A549 (cell line): ENCODE measurements around the gene DNASE1L1. TPM values are rescaled to one million over a fixed set of nuclear protein-coding genes. Genes with fewer than 3 reads are reported as not detected.

Source experiments
- ATAC-seq, 2 experiments: fragments of 200-7000 bp in 1 of 2; fragments of >200 bp in 1 of 2; cut with Nextera tagmentation in 1 of 2; cut with Tn5 transposase in 1 of 2; 3 replicates each; pipeline versions ENCODE4 v1.8.0 to v1.9.1; 2018 to 2020; ENCODE audit warnings: mild to moderate bottlenecking in 1 of 2, moderate library complexity in 1 of 2
- CTCF ChIA-PET: fragments of 300-600 bp; sonication (Branson Sonifier 250); formaldehyde crosslinking; extraction: SDS; loops from one replicate; lab custom pipeline; 2021; ENCODE audit warnings: antibody characterized with exemption, inconsistent platforms; lab: Yijun Ruan, JAX
- POLR2A ChIA-PET: fragments of 350-600 bp; formaldehyde crosslinking; extraction: SDS; loops from one replicate; lab custom pipeline; 2021; ENCODE audit warnings: antibody characterized with exemption, inconsistent platforms; lab: Yijun Ruan, JAX
- DNase-seq, 2 experiments: peaks; one replicate each; pipeline versions ENCODE4 v3.0.0 to v3.0.0-alpha.2; 2011 to 2016; ENCODE audit warnings: low read depth in 1 of 2, low spot score in 1 of 2
- FAIRE-seq: peaks from 2 replicates; lab custom pipeline; 2011; peaks lifted over from hg19 to GRCh38; lab: Jason Lieb, UNC
- H3K27ac ChIP-seq, 2 experiments: fragments of >200 bp; sonication (Bioruptor Twin); formaldehyde crosslinking; 3 replicates each; pipeline ENCODE4 v1.5.1; 2016 to 2017
- H3K4me1 ChIP-seq: fragments of >200 bp; sonication (Bioruptor Twin); formaldehyde crosslinking; 3 replicates; pipeline ENCODE4 v1.6.1; 2016
- H3K4me2 ChIP-seq: fragments of >200 bp; sonication (Bioruptor Twin); formaldehyde crosslinking; 3 replicates; pipeline ENCODE4 v1.6.1; 2016
- H3K4me3 ChIP-seq: fragments of >200 bp; sonication (Bioruptor Twin); formaldehyde crosslinking; 3 replicates; pipeline ENCODE4 v1.5.1; 2016
- H3K9me3 ChIP-seq: fragments of >200 bp; sonication (Bioruptor Twin); formaldehyde crosslinking; 3 replicates; pipeline ENCODE4 v1.6.1; 2016
- ATOH8 ChIP-seq: fragments of 250-450 bp; sonication (Bioruptor Pico); IDR thresholded peaks from 2 replicates; pipeline ENCODE4 v1.5.0; 2020; ENCODE audit warnings: low read depth, mild to moderate bottlenecking, moderate library complexity
- CEBPB ChIP-seq, 2 experiments: fragments of >200 bp in 1 of 2; sonication (Bioruptor Twin) in 1 of 2; formaldehyde crosslinking in 1 of 2; IDR thresholded peaks; 2 replicates each; pipeline ENCODE4 v1.6.1; 2012 to 2016
- CHD2 ChIP-seq: fragments of 150-350 bp; IDR thresholded peaks from 2 replicates; pipeline ENCODE4 v1.6.1; 2014; ENCODE audit warnings: low read length; ENCODE audit not compliant: partially characterized antibody
- CHD4 ChIP-seq: fragments of 200-600 bp; sonication (generic); IDR thresholded peaks from 2 replicates; pipeline ENCODE4 v1.6.1; 2016; ENCODE audit warnings: antibody characterized with exemption, mild to moderate bottlenecking, borderline replicate concordance
- E2F6 ChIP-seq: IDR thresholded peaks from 2 replicates; pipeline ENCODE4 v1.6.1; 2012; ENCODE audit warnings: low read depth, borderline replicate concordance
- ELK1 ChIP-seq: fragments of 150-350 bp; IDR thresholded peaks from 2 replicates; pipeline ENCODE4 v1.6.1; 2014; ENCODE audit warnings: low read depth, mild to moderate bottlenecking, low read length
- EP300 ChIP-seq, 2 experiments: fragments of >200 bp; sonication (Bioruptor Twin); formaldehyde crosslinking; IDR thresholded peaks; 2 replicates in 1 of 2; 3 replicates in 1 of 2; pipeline ENCODE4 v1.6.1; 2016 to 2017
- FOSB ChIP-seq: fragments of 250-450 bp; sonication (Bioruptor Pico); IDR thresholded peaks from 2 replicates; pipeline ENCODE4 v1.5.0; 2020; ENCODE audit warnings: mild to moderate bottlenecking, moderate library complexity
- GATA3 ChIP-seq: IDR thresholded peaks from 2 replicates; pipeline ENCODE4 v1.6.1; 2012; ENCODE audit warnings: borderline replicate concordance
- HEYL ChIP-seq: fragments of 250-450 bp; sonication (Bioruptor Pico); IDR thresholded peaks from 2 replicates; pipeline ENCODE4 v1.8.0; 2021; ENCODE audit warnings: mild to moderate bottlenecking, moderate library complexity
- HMGXB4 ChIP-seq: fragments of 250-450 bp; sonication (Bioruptor Pico); IDR thresholded peaks from 2 replicates; pipeline ENCODE4 v1.5.0; 2021; ENCODE audit warnings: mild to moderate bottlenecking, moderate library complexity, borderline replicate concordance
- HOXA7 ChIP-seq: fragments of 250-450 bp; sonication (Bioruptor Pico); IDR thresholded peaks from 2 replicates; pipeline ENCODE4 v1.5.0; 2020; ENCODE audit warnings: mild to moderate bottlenecking, moderate library complexity
- JUN ChIP-seq, 2 experiments: fragments of >200 bp; sonication (Bioruptor Twin); formaldehyde crosslinking; IDR thresholded peaks; 2 replicates in 1 of 2; 3 replicates in 1 of 2; pipeline ENCODE4 v1.6.1; 2016 to 2017
- KDM1A ChIP-seq: fragments of 200-600 bp; sonication (generic); IDR thresholded peaks from 2 replicates; pipeline ENCODE4 v1.6.1; 2016; ENCODE audit warnings: low read depth, mild to moderate bottlenecking
- MAZ ChIP-seq: fragments of 150-350 bp; IDR thresholded peaks from 2 replicates; pipeline ENCODE4 v1.6.1; 2014; ENCODE audit warnings: antibody characterized with exemption, low read depth, low read length, borderline replicate concordance
- MYC ChIP-seq: IDR thresholded peaks from 2 replicates; pipeline ENCODE4 v1.6.1; 2012; ENCODE audit warnings: mild to moderate bottlenecking, inconsistent platforms, low read length, improper control_type of control experiment, borderline replicate concordance
- NFE2L2 ChIP-seq: fragments of 150-350 bp; conservative IDR thresholded peaks from 2 replicates; pipeline ENCODE4 v1.6.1; 2014; ENCODE audit warnings: low read length
- NR3C1 ChIP-seq: fragments of >200 bp; sonication (Bioruptor Twin); formaldehyde crosslinking; IDR thresholded peaks from 3 replicates; pipeline ENCODE4 v1.6.1; 2017
- PHF8 ChIP-seq: fragments of 200-600 bp; sonication (generic); IDR thresholded peaks from 2 replicates; pipeline ENCODE4 v1.6.1; 2016; ENCODE audit warnings: low read depth, mild to moderate bottlenecking, antibody characterized with exemption, moderate library complexity, borderline replicate concordance
- POLR2A ChIP-seq: IDR thresholded peaks from 2 replicates; pipeline ENCODE4 v1.6.1; 2012; ENCODE audit warnings: mild to moderate bottlenecking, low read length
- RAD21 ChIP-seq, 2 experiments: fragments of >200 bp in 1 of 2; sonication (Bioruptor Twin) in 1 of 2; formaldehyde crosslinking in 1 of 2; IDR thresholded peaks in 1 of 2; conservative IDR thresholded peaks in 1 of 2; 2 replicates in 1 of 2; 3 replicates in 1 of 2; pipeline ENCODE4 v1.6.1; 2012 to 2018; ENCODE audit warnings: inconsistent platforms in 1 of 2
- TP53 ChIP-seq: fragments of 250-450 bp; sonication (Bioruptor Pico); IDR thresholded peaks from 2 replicates; pipeline ENCODE4 v1.5.0; 2021; ENCODE audit warnings: mild to moderate bottlenecking, moderate library complexity
- USF2 ChIP-seq: fragments of 450-650 bp; IDR thresholded peaks from 2 replicates; pipeline ENCODE4 v1.6.1; 2014; ENCODE audit warnings: antibody characterized with exemption
- ZFP36 ChIP-seq: fragments of 450-650 bp; IDR thresholded peaks from 2 replicates; pipeline ENCODE4 v1.6.1; 2014; ENCODE audit warnings: borderline replicate concordance; ENCODE audit not compliant: partially characterized antibody
- ZNF302 ChIP-seq: fragments of 250-450 bp; sonication (Bioruptor Pico); IDR thresholded peaks from 2 replicates; pipeline ENCODE4 v1.9.0; 2021; ENCODE audit warnings: inconsistent platforms, mild to moderate bottlenecking, moderate library complexity
- ZSCAN20 ChIP-seq: fragments of 250-450 bp; sonication (Bioruptor Pico); IDR thresholded peaks from 2 replicates; pipeline ENCODE4 v1.8.0; 2022; ENCODE audit warnings: mild to moderate bottlenecking, moderate library complexity
- WGBS: methylation state at CpG from one replicate; pipeline ENCODE4 v1.1.6; 2017; ENCODE audit errors: missing lambda C conversion rate; 5-methylcytosine and 5-hydroxymethylcytosine counted together
- polyA plus RNA-seq, 4 experiments: library from polyadenylated mRNA; depleted of rRNA in 3 of 4; stranded (reverse); fragments of >200 nt; fragmentation: RNase III in 1 of 4; extraction: RNeasy Plus Mini Kit Qiagen cat#74134 plus additional on column Dnase treatment in 1 of 4; gene quantifications; 2 replicates in 3 of 4; 3 replicates in 1 of 4; pipeline ENCODE4 v1.2.3, GENCODE V29; 2011 to 2017
- TF ChIP-seq, protein P1 (sequence below): fragments of >200 bp; sonication (Bioruptor Twin); formaldehyde crosslinking; IDR thresholded peaks from 2 replicates; pipeline ENCODE4 v1.6.1; 2016

DNASE1L1 gene
- polyA plus RNA-seq, 2 of the 4 experiments (the other 2 are of a cell fraction) = 14.3 to 24.5 TPM

- H3K4me2 ChIP-seq = no peak overlapping the region
- DNase-seq (no peak), FAIRE-seq (no peak), ATAC-seq (no peak)
- 95% methylated on average over 11 of the region's 17 CpGs for WGBS
- no peak for TF ChIP-seq ELK1
- no peak for TF ChIP-seq FOSB (CRISPR knock-in tag)
- no peak for TF ChIP-seq USF2
- TF ChIP-seq NFE2L2 = no peak
- no peak for TF ChIP-seq TP53 (CRISPR knock-in tag)
- no peak for TF ChIP-seq MAZ
- no peak for TF ChIP-seq RAD21 (conservative IDR thresholded peaks at IDR 0.05 in 1 of 2, IDR thresholded peaks at IDR 0.05 in 1 of 2)
- no peak for TF ChIP-seq POLR2A
- TF ChIP-seq CHD4 = no peak
- TF ChIP-seq PHF8 = no peak
- TF ChIP-seq JUN (IDR thresholded peaks at IDR 0.05) = no peak
- TF ChIP-seq EP300 (IDR thresholded peaks at IDR 0.05) = no peak
- TF ChIP-seq ATOH8 = no peak
- TF ChIP-seq, protein P1, sequence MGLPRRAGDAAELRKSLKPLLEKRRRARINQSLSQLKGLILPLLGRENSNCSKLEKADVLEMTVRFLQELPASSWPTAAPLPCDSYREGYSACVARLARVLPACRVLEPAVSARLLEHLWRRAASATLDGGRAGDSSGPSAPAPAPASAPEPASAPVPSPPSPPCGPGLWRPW = no peak
- no peak for TF ChIP-seq HOXA7 (CRISPR knock-in tag)
- no peak overlapping the region for H3K4me3 ChIP-seq
- ChIA-PET CTCF (interaction anchor here (1.1 kb wide), 1 partner anchor 27 kb away, joined by 3 read pairs; no protein-coding TSS in a partner anchor), POLR2A (no interaction called here)
- no peak overlapping the region for H3K27ac ChIP-seq
- H3K4me1 ChIP-seq = peaks cover 2% of the 10 kb centered on the region
- H3K9me3 ChIP-seq = no peaks in the 10 kb centered on the region
These were observed 41.3 kb upstream of the DNASE1L1 start for GRCh38 chrX:154450312-154450711.

DNA sequence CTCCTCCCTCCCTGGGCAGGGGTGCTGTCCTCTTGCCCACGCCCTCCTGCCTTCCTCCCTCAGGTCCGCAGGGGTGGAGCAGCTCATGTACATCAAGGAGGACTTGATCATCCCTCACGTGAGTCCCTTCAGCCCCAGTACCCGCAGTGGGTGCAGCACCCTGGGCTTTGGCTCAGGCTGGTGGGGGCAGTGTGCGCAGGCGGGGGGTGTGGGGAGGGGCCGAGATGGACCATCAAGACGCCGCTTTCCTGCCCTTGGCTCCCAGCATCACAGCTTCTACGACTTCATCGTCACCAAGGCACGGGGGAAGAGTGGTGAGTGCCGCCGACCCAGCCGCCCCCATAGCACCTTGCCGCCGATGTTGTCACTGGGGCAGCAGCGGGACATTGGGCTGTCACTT lies 40.6 kb upstream of the DNASE1L1 start:
- no peak for DNase-seq
- WGBS = 90% methylated on average over 2 of the region's 18 CpGs
- no peaks in the 10 kb centered on the region for H3K9me3 ChIP-seq
- H3K4me3 ChIP-seq = no peak overlapping the region
- CTCF ChIA-PET = interaction anchor here (1.1 kb wide), 1 partner anchor 28 kb away, joined by 3 read pairs; no protein-coding TSS in a partner anchor
- no peak for FAIRE-seq
- ATAC-seq = no peak
- POLR2A ChIA-PET = no interaction called here
- H3K27ac ChIP-seq = no peak overlapping the region
- H3K4me1 ChIP-seq = peaks cover 8% of the 10 kb centered on the region
- TF ChIP-seq POLR2A (no peak), MYC (no peak), ZFP36 (no peak), JUN (IDR thresholded peaks at IDR 0.05) (no peak), CEBPB (IDR thresholded peaks at IDR 0.05) (no peak), ZNF302 (CRISPR knock-in tag) (no peak), HMGXB4 (no peak)
- no peak overlapping the region for H3K4me2 ChIP-seq

DNA sequence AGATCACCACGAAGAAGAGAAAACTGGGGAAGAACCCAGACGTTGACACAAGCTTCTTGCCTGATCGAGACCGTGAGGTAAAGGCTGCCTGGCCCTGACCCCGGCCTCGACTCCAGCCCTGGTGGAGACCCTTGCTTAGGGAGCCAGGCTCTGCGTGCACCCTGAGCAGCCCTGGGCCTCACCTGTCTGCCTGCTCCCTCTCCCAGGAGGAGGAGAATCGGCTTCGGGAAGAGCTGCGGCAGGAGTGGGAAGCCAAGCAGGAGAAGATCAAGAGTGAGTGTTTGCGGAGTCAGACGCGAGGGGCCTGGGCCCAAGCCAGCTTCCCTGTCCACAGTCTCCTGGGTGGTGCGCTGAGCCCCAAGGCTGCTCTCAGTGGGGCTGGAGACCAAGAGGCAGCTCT lies 39.4 kb upstream of the DNASE1L1 start:
- DNase-seq (no peak), ATAC-seq (no peak), FAIRE-seq (no peak)
- POLR2A ChIA-PET = no interaction called here
- TF ChIP-seq CHD2 = no peak
- no peak for TF ChIP-seq E2F6
- no peak for TF ChIP-seq GATA3
- TF ChIP-seq HEYL (CRISPR knock-in tag) = no peak
- no peak for TF ChIP-seq FOSB (CRISPR knock-in tag)
- no peak for TF ChIP-seq POLR2A
- TF ChIP-seq ZSCAN20 (CRISPR knock-in tag) = no peak
- TF ChIP-seq KDM1A = no peak
- TF ChIP-seq CEBPB (IDR thresholded peaks at IDR 0.05) = no peak
- TF ChIP-seq NR3C1 = no peak
- TF ChIP-seq JUN (IDR thresholded peaks at IDR 0.05) = no peak
- TF ChIP-seq, all 56 proteins: peak for 0
- H3K9me3 ChIP-seq = no peaks in the 10 kb centered on the region
- H3K4me2 ChIP-seq = no peak overlapping the region
- H3K27ac ChIP-seq = no peak overlapping the region
- H3K4me1 ChIP-seq = peaks cover 9% of the 10 kb centered on the region
- CTCF ChIA-PET = no interaction called here
- H3K4me3 ChIP-seq = no peak overlapping the region
- WGBS = 91% methylated on average over 14 of the region's 14 CpGs
